Thymus (tissue), 11 donors: ENCODE data around the gene NTRK3. TPM values are rescaled to one million over a fixed set of nuclear protein-coding genes. Genes with fewer than 3 reads are reported as not detected.

Source experiments
- DNase-seq, 9 donors: peaks; one replicate each; pipeline ENCODE4 v3.0.0-alpha.2; 2013; ENCODE audit warnings: low spot score in 9 of 9, low read depth in 6 of 9, missing footprints in 1 of 9
- H3K27ac ChIP-seq, 2 donors: one replicate each; pipeline ENCODE4 v1.5.1; 2013; ENCODE audit warnings: control low read depth in 1 of 2, low read depth in 1 of 2, low read length in 1 of 2, mild to moderate bottlenecking in 1 of 2, moderate library complexity in 1 of 2
- H3K27me3 ChIP-seq, 2 donors: one replicate each; pipeline ENCODE4 v1.5.1; 2013; ENCODE audit warnings: low read length in 1 of 2; ENCODE audit not compliant: control insufficient read depth in 2 of 2, insufficient read depth in 1 of 2
- H3K36me3 ChIP-seq, 2 donors: one replicate each; pipeline ENCODE4 v1.5.1; 2013; ENCODE audit warnings: low read length in 1 of 2, mild to moderate bottlenecking in 1 of 2, moderate library complexity in 1 of 2; ENCODE audit not compliant: control insufficient read depth in 2 of 2, insufficient read depth in 2 of 2
- H3K4me1 ChIP-seq, 2 donors: one replicate each; pipeline ENCODE4 v1.5.1; 2013; ENCODE audit warnings: low read length in 2 of 2; ENCODE audit not compliant: control insufficient read depth in 2 of 2, insufficient read depth in 2 of 2
- H3K4me3 ChIP-seq, 2 donors: one replicate each; pipeline ENCODE4 v1.5.1; 2013; ENCODE audit warnings: low read length in 2 of 2, control low read depth in 1 of 2, mild to moderate bottlenecking in 1 of 2
- H3K9me3 ChIP-seq, 2 donors: one replicate each; pipeline ENCODE4 v1.5.1; 2013; ENCODE audit warnings: low read length in 1 of 2, mild to moderate bottlenecking in 1 of 2; ENCODE audit not compliant: control insufficient read depth in 2 of 2, insufficient read depth in 1 of 2
- WGBS: extraction: QIAGEN DNeasy Blood & Tissue Kit; methylation state at CpG from one replicate; pipeline ENCODE4 v1.1.7; 2013; 5-methylcytosine and 5-hydroxymethylcytosine counted together
- polyA plus RNA-seq: library from polyadenylated mRNA; stranded (reverse); fragments of 200-250 nt; gene quantifications from one replicate; pipeline ENCODE4 v1.2.3, GENCODE V29; 2013
- total RNA-seq: library from RNA; stranded (reverse); fragments of 120-200 nt; gene quantifications from one replicate; pipeline ENCODE4 v1.2.4, GENCODE V29; 2013
- donor health status: healthy.

The NTRK3 gene
- total and polyA plus RNA-seq, 2 donors = 0.57 to 5.8 TPM

- Histone ChIP-seq H3K9me3 (no peaks in the 10 kb centered on the region), H3K27me3 (no peaks in the 10 kb centered on the region), H3K27ac (no peak overlapping the region), H3K36me3 (no peaks in the 10 kb centered on the region), H3K4me3 (no peak overlapping the region), H3K4me1 (no peaks in the 10 kb centered on the region)
- no peak for DNase-seq
- 93% methylated on average over 11 of the region's 11 CpGs for WGBS
These were observed 297.5 kb downstream of the NTRK3 start for GRCh38 chr15:87959080-87959479.

GRCh38 chr15:87955284-87955909, 301.1 kb downstream of the NTRK3 start:
- no peaks in the 10 kb centered on the region for H3K27me3 ChIP-seq
- no peak for DNase-seq
- no peaks in the 10 kb centered on the region for H3K9me3 ChIP-seq
- H3K36me3 ChIP-seq = no peaks in the 10 kb centered on the region
- no peak overlapping the region for H3K27ac ChIP-seq
- H3K4me3 ChIP-seq = no peak overlapping the region
- H3K4me1 ChIP-seq = no peaks in the 10 kb centered on the region
- 90% methylated on average over 10 of the region's 10 CpGs for WGBS

- Histone ChIP-seq H3K27me3 (no peaks in the 10 kb centered on the region), H3K27ac (no peak overlapping the region), H3K36me3 (no peaks in the 10 kb centered on the region), H3K9me3 (no peaks in the 10 kb centered on the region), H3K4me1 (no peaks in the 10 kb centered on the region), H3K4me3 (no peak overlapping the region)
- WGBS = 89% methylated on average over 2 of the region's 2 CpGs
- no peak for DNase-seq
These were observed 301.7 kb downstream of the NTRK3 start for GRCh38 chr15:87954793-87955192.

- Histone ChIP-seq H3K27ac (no peak overlapping the region), H3K27me3 (no peaks in the 10 kb centered on the region), H3K4me1 (no peaks in the 10 kb centered on the region), H3K36me3 (no peaks in the 10 kb centered on the region), H3K9me3 (no peaks in the 10 kb centered on the region), H3K4me3 (no peak overlapping the region)
- WGBS = 93% methylated on average over 23 of the region's 23 CpGs
- no peak for DNase-seq
These were observed 303.7 kb downstream of the NTRK3 start for GRCh38 chr15:87952736-87953287.

DNA sequence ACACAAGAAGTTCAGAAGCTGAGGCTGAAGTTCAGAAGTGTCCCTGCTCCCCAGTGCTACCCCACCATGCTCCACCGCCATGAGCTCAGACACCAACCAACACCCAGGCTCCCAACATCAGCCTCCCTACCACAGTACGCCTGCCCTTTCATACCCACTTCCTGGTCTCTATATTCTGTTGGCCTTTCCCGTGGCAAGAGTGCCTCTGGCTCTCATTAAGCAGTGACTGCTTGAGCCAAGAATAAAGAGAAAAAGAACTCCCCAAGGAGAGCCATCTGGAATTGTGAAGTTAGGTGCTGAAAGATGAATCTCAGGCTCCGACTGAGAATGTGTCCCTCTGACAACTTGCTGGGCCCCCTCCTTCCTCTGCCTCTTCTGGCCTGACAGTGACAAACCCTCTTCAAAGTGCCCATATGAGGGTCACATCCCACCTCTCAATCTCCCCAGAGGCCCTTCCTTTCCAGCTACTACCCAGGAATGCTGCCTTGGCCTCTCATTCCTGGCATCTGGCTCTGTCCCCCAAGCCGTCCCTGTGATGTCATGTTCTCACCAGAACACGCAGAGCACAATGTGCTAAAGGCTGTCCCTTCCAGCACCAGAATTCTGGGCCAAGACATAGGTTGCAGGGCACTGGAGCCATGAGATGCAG, 306.8 kb downstream of the NTRK3 start:
- Histone ChIP-seq H3K9me3 (no peaks in the 10 kb centered on the region), H3K36me3 (no peaks in the 10 kb centered on the region), H3K4me3 (no peak overlapping the region), H3K27me3 (no peaks in the 10 kb centered on the region), H3K4me1 (no peaks in the 10 kb centered on the region), H3K27ac (no peak overlapping the region)
- DNase-seq = no peak
- WGBS = 89% methylated on average over 6 of the region's 6 CpGs

DNA sequence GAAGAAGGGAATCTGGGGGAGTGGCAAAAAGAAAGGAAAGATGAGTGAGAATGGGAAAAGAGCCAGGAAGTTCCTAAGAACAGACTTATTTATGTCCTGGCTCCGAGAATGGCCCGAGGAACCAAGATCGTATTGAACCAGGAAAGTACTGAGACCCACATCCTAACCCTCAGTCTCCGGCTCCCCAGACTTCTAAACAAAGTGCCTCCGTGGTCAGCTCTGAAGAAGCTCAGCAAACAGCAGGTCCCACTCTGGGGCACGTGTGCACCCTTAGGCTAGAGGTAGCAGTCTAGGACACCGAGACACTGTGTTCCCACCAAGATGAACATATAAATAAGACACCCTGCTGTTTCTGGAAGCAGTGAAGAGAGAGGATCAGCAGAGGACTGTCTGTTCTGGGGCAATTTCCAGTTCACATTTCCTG, 307.4 kb downstream of the NTRK3 start:
- Histone ChIP-seq H3K27ac (no peak overlapping the region), H3K4me1 (no peaks in the 10 kb centered on the region), H3K4me3 (no peak overlapping the region), H3K27me3 (no peaks in the 10 kb centered on the region), H3K9me3 (no peaks in the 10 kb centered on the region), H3K36me3 (no peaks in the 10 kb centered on the region)
- 91% methylated on average over 7 of the region's 7 CpGs for WGBS
- DNase-seq = no peak

GRCh38 chr15:87947560-87947959, 309.0 kb downstream of the NTRK3 start:
- Histone ChIP-seq H3K36me3 (no peaks in the 10 kb centered on the region), H3K27ac (no peak overlapping the region), H3K27me3 (no peaks in the 10 kb centered on the region), H3K9me3 (no peaks in the 10 kb centered on the region), H3K4me3 (no peak overlapping the region), H3K4me1 (no peaks in the 10 kb centered on the region)
- peak in 1 of 9 donors; percentile 2 for DNase-seq
- 73% methylated on average over 3 of the region's 3 CpGs for WGBS

- no peaks in the 10 kb centered on the region for H3K9me3 ChIP-seq
- WGBS = 95% methylated on average over 3 of the region's 3 CpGs
- H3K36me3 ChIP-seq = no peaks in the 10 kb centered on the region
- no peak overlapping the region for H3K4me3 ChIP-seq
- DNase-seq = no peak
- no peak overlapping the region for H3K27ac ChIP-seq
- no peaks in the 10 kb centered on the region for H3K27me3 ChIP-seq
- H3K4me1 ChIP-seq = no peaks in the 10 kb centered on the region
These were observed 311.3 kb downstream of the NTRK3 start for GRCh38 chr15:87945246-87945645.

GRCh38 chr15:87944691-87945090, 311.8 kb downstream of the NTRK3 start:
- no peak for DNase-seq
- 93% methylated on average over 7 of the region's 7 CpGs for WGBS
- H3K9me3 ChIP-seq = no peaks in the 10 kb centered on the region

More at GRCh38 chr15:87944691-87945090, 311.8 kb downstream of the NTRK3 start:
- Histone ChIP-seq H3K4me1 (no peaks in the 10 kb centered on the region), H3K27me3 (no peaks in the 10 kb centered on the region), H3K36me3 (no peaks in the 10 kb centered on the region), H3K27ac (no peak overlapping the region), H3K4me3 (no peak overlapping the region)
